SK-N-SH treated with all-trans-retinoic acid at 6 μM for 48 hours (cell line): ENCODE data around the gene LPP.

Source experiments
- RARB ChIP-seq: fragments of 250-450 bp; sonication (Bioruptor Pico); IDR thresholded peaks from 2 replicates; pipeline ENCODE4 v1.8.0; 2021; ENCODE audit warnings: mild to moderate bottlenecking, moderate library complexity
- SNAI2 ChIP-seq: fragments of 250-450 bp; sonication (Bioruptor Pico); IDR thresholded peaks from 2 replicates; pipeline ENCODE4 v1.5.0; 2020; ENCODE audit warnings: mild to moderate bottlenecking, moderate library complexity
- TOX ChIP-seq: fragments of 250-450 bp; sonication (Bioruptor Pico); IDR thresholded peaks from 2 replicates; pipeline ENCODE4 v1.8.0; 2021; ENCODE audit warnings: mild to moderate bottlenecking, moderate library complexity, borderline replicate concordance

DNA sequence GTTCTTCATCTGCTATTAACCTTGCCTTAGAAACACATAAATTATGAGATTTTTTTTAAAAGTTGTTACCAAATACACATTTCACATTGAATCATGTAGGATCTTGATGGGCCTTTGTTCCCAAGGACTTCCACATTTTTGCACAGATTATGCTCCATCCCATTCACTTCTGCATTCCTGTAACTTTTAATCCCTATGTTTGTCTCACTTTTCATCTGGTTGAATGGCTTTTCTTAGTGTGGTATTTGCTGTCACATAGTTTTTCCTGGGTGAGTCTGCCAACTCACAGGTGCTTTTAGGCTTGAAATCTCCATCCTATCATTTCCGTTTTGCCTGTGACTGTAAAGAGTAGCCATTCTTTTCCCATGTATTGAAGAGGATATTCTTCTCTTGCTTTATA is 720.6 kb downstream of the LPP start:
- TF ChIP-seq RARB (no peak), SNAI2 (no peak), TOX (CRISPR knock-in tag) (no peak)
